Spleen (tissue), 11 donors: ENCODE data around the gene TNFSF8. TPM values are rescaled to one million over a fixed set of nuclear protein-coding genes. Genes with fewer than 3 reads are reported as not detected.
A peak's percentile ranks its signal among the peaks of the same experiment; 100 is the strongest.

ENCODE experiments used
- DNase-seq: peaks from one replicate; pipeline ENCODE4 v3.0.0-alpha.2; 2020
- H3K27ac ChIP-seq, 8 donors: fragments of 200-600 bp; sonication (generic) in 7 of 8; 1 replicate in 4 of 8; 2 replicates in 4 of 8; pipeline versions ENCODE4 v1.5.0 to v1.8.0; 2016 to 2021; ENCODE audit warnings: inconsistent platforms in 4 of 8, mild to moderate bottlenecking in 4 of 8, moderate library complexity in 1 of 8
- H3K27me3 ChIP-seq, 7 donors: fragments of 200-600 bp; sonication (generic) in 6 of 7; replicated peaks in 1 of 7; 1 replicate in 4 of 7; 2 replicates in 3 of 7; pipeline versions ENCODE4 v1.5.0 to v1.8.0; 2016 to 2021; ENCODE audit warnings: inconsistent platforms in 3 of 7, mild to moderate bottlenecking in 1 of 7
- H3K36me3 ChIP-seq, 6 donors: fragments of 200-600 bp; sonication (generic) in 5 of 6; 1 replicate in 4 of 6; 2 replicates in 2 of 6; pipeline versions ENCODE4 v1.5.0 to v1.8.0; 2016 to 2021; ENCODE audit warnings: inconsistent platforms in 2 of 6
- H3K4me1 ChIP-seq, 6 donors: fragments of 200-600 bp; sonication (generic) in 5 of 6; 1 replicate in 3 of 6; 2 replicates in 3 of 6; pipeline versions ENCODE4 v1.5.0 to v1.8.0; 2016 to 2021; ENCODE audit warnings: inconsistent platforms in 3 of 6
- H3K4me3 ChIP-seq, 8 donors: fragments of 200-600 bp; sonication (generic) in 7 of 8; 1 replicate in 4 of 8; 2 replicates in 4 of 8; pipeline versions ENCODE4 v1.5.0 to v1.8.0; 2016 to 2021; ENCODE audit warnings: inconsistent platforms in 4 of 8, mild to moderate bottlenecking in 4 of 8, moderate library complexity in 2 of 8
- H3K9me3 ChIP-seq, 8 donors: fragments of 200-600 bp; sonication (generic) in 7 of 8; 1 replicate in 4 of 8; 2 replicates in 4 of 8; pipeline versions ENCODE4 v1.5.0 to v1.8.0; 2016 to 2021; ENCODE audit warnings: inconsistent platforms in 4 of 8
- CTCF ChIP-seq, 11 experiments: fragments of 200-600 bp in 7 of 11; fragments of 450-650 bp in 4 of 11; sonication (generic) in 4 of 11; IDR thresholded peaks in 8 of 11; conservative IDR thresholded peaks in 3 of 11; 1 replicate in 7 of 11; 2 replicates in 4 of 11; pipeline versions ENCODE4 v1.4.0 to v1.8.0; 2016 to 2021; ENCODE audit warnings: antibody characterized with exemption in 11 of 11, inconsistent platforms in 4 of 11, mild to moderate bottlenecking in 1 of 11
- POLR2A ChIP-seq, 3 donors: fragments of 450-650 bp; IDR thresholded peaks; one replicate each; pipeline ENCODE4 v1.5.1; 2017; ENCODE audit warnings: antibody characterized with exemption in 3 of 3, mild to moderate bottlenecking in 1 of 3
- POLR2AphosphoS5 ChIP-seq, 3 donors: sonication (generic); formaldehyde crosslinking; IDR thresholded peaks; one replicate each; pipeline ENCODE4 v1.5.1; 2017; ENCODE audit warnings: antibody characterized with exemption in 3 of 3
- WGBS, 5 donors: extraction: QIAGEN DNeasy Blood & Tissue Kit in 3 of 5; methylation state at CpG; one replicate each; pipeline versions ENCODE4 v1.1.5 to v1.1.7; 2013 to 2018; 5-methylcytosine and 5-hydroxymethylcytosine counted together
- intact Hi-C: fragments of 100-400 bp; cut with DNase I; formaldehyde crosslinking; loops from one replicate; pipeline ENCODE4 v1.15.0; 2023; ENCODE audit warnings: low total_unique reads
- polyA plus RNA-seq, 3 donors: library from polyadenylated mRNA; stranded (reverse); fragments of 200-250 nt; gene quantifications; one replicate each; pipeline ENCODE4 v1.2.1, GENCODE V29; 2013
- total RNA-seq, 7 donors: library from RNA; depleted of rRNA in 3 of 7; stranded (reverse); fragments of >200 nt in 3 of 7; fragmentation: NEBNext Ultra II Directional in 4 of 7; extraction: Animal tissue kit (Norgen Biotek cat#: 25700) in 4 of 7; gene quantifications; one replicate each; pipeline versions ENCODE4 v1.1.0 to v1.2.1, GENCODE V29; 2016 to 2021
- donor health status: healthy with polysubstance abuse.
- donor health status: DM: no; HTN: no; CAD: no; lungs with moderate emphysema.
- donor health status: DM: no; HTN: no; CAD: no.
- donor health status: Bipolar disorder and iron deficiency.
- donor health status: healthy.
- donor health status: DM: no; HTN: no; CAD: no.
- donor health status: DM: yes; HTN: yes; CAD: no.

The TNFSF8 gene
- total and polyA plus RNA-seq, 10 donors: 4.8 to 42.7 (median 15.9) TPM

- Histone ChIP-seq H3K27me3 (no peaks in the 10 kb centered on the region), H3K9me3 (no peaks in the 10 kb centered on the region), H3K4me1 (peaks cover 0 to 21% (median 3%) of the 10 kb centered on the region in 6 donors), H3K4me3 (no peak overlapping the region), H3K36me3 (no peaks in the 10 kb centered on the region), H3K27ac (no peak overlapping the region)
- TF ChIP-seq POLR2A (IDR thresholded peaks at IDR 0.05) (no peak), CTCF (IDR thresholded peaks at IDR 0.05 in 8 of 11, conservative IDR thresholded peaks at IDR 0.05 in 3 of 11) (no peak), POLR2AphosphoS5 (IDR thresholded peaks at IDR 0.05) (no peak)
- intact Hi-C loops: no loop called here
- DNase-seq: no peak
- WGBS, 5 donors: 73 to 82% (median 78%) methylated on average over 3 of the region's 3 CpGs
These were observed 77.1 kb downstream of the TNFSF8 start for GRCh38 chr9:114853071-114853855.

- 17 to 55% (median 50%) methylated on average over 4 of the region's 4 CpGs for WGBS, 5 donors
- H3K4me1 ChIP-seq: peaks cover 0 to 21% (median 3%) of the 10 kb centered on the region in 6 donors
- no peak overlapping the region for H3K4me3 ChIP-seq
- H3K27ac ChIP-seq: peak overlapping the region in 1 of 8 donors; percentile 40
- DNase-seq: no peak
- H3K9me3 ChIP-seq: no peaks in the 10 kb centered on the region
- no peak for TF ChIP-seq POLR2AphosphoS5 (IDR thresholded peaks at IDR 0.05)
- TF ChIP-seq CTCF (IDR thresholded peaks at IDR 0.05 in 8 of 11, conservative IDR thresholded peaks at IDR 0.05 in 3 of 11): no peak
- no peak for TF ChIP-seq POLR2A (IDR thresholded peaks at IDR 0.05)
- intact Hi-C loops: no loop called here
- no peaks in the 10 kb centered on the region for H3K36me3 ChIP-seq
- no peaks in the 10 kb centered on the region for H3K27me3 ChIP-seq
These were observed 78.3 kb downstream of the TNFSF8 start for GRCh38 chr9:114852050-114852594.

GRCh38 chr9:114851306-114851705 is 79.1 kb downstream of the TNFSF8 start:
- H3K4me3 ChIP-seq: no peak overlapping the region
- H3K27ac ChIP-seq: no peak overlapping the region
- no peaks in the 10 kb centered on the region for H3K9me3 ChIP-seq
- no peaks in the 10 kb centered on the region for H3K27me3 ChIP-seq
- no peaks in the 10 kb centered on the region for H3K36me3 ChIP-seq
- WGBS, 5 donors: 43 to 54% (median 44%) methylated on average over 3 of the region's 3 CpGs
- TF ChIP-seq POLR2A (IDR thresholded peaks at IDR 0.05) (no peak), POLR2AphosphoS5 (IDR thresholded peaks at IDR 0.05) (no peak), CTCF (IDR thresholded peaks at IDR 0.05 in 8 of 11, conservative IDR thresholded peaks at IDR 0.05 in 3 of 11) (no peak)
- intact Hi-C loops: no loop called here
- no peak for DNase-seq
- H3K4me1 ChIP-seq: peaks cover 0 to 21% (median 3%) of the 10 kb centered on the region in 6 donors

Other genes with a start within 250 kb of the TNFSF8 start
- gene TEX48, start 248.4 kb downstream of the TNFSF8 start, total RNA-seq: not detected
- gene TEX48, start 248.4 kb downstream of the TNFSF8 start, polyA plus RNA-seq: not detected
- gene TNFSF15, start 124.6 kb downstream of the TNFSF8 start, total RNA-seq: 1 to 10 TPM in 1 of 7 donors, under 1 TPM in 6; 0.32 to 1.8 (median 0.68) TPM
- under 1 TPM; 0.22 to 0.42 (median 0.23) TPM for gene TNFSF15, start 124.6 kb downstream of the TNFSF8 start, polyA plus RNA-seq
- 100 to 1,000 TPM in 1 of 7 donors, 10 to 100 TPM in 6; 28.8 to 126 (median 58.7) TPM for gene TNC, start 187.6 kb upstream of the TNFSF8 start, total RNA-seq
- gene TNC, start 187.6 kb upstream of the TNFSF8 start, polyA plus RNA-seq: 1 to 10 TPM; 1.7 to 7.8 (median 3.5) TPM